GM19328 (cell line): Measurements from ENCODE around the gene GPR83.
"Not testable (repeated sequence)": the region's sequence is repeated elsewhere in the genome, so short reads cannot be mapped to it uniquely, and the experiment has no call there.

Experiments
- ATAC-seq: cut with Tn5 transposase; IDR thresholded peaks from one replicate; pipeline ENCODE4 v1.9.1; 2021; ENCODE audit warnings: mild to moderate bottlenecking, moderate library complexity; ENCODE audit not compliant: unreplicated experiment

Gene GPR83

DNA sequence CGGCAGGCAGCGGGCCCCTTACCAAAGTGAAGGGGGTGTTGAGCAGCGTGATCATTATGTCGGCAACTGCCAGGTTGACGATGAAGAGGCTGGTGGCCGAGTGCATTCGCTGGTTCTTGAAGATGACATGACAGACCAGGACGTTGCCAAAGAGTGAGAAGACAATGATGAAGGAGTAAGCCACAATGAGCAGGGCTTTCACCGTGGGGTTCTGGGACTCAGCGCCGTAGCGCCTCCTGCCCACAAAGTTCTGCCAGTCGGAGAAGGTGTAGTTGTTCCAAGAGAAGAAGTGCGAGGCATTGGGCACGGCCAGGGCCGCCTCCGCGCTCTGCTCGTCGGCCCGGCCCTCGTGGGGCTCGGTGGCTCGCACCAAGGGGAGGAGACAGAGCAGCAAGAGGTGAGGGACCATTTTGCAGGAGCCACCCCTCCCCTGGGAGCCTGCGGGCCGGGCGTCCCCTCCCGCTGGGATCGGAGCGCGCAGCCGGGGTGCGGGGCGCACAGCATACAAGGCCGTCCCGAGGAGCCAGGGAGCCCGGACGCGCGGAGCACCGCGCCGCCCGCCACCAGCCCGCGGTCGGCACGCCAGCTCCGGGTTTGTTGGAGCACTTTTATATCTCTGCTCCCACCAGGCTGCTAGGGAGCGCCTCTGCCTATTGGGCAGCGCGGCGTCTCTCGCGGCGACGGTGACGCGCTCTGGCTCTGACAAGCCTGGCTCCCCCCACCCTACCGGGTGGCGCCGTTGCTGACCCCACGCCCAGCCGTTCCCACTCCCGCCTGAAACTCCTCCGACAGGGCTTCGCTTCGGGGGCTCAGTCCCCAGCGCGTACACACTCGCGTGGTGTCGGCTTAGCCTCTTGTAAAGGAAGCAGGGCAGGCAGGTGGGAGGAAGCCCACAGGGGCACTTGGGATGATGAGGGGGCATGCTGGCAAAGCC, at the start of gene GPR83:
TSS of gene GPR83 (minus strand) at position 581 of the 934 bp plus-strand sequence. CDS start at position 409, 172 bp downstream.
- ATAC-seq, result no peak

DNA sequence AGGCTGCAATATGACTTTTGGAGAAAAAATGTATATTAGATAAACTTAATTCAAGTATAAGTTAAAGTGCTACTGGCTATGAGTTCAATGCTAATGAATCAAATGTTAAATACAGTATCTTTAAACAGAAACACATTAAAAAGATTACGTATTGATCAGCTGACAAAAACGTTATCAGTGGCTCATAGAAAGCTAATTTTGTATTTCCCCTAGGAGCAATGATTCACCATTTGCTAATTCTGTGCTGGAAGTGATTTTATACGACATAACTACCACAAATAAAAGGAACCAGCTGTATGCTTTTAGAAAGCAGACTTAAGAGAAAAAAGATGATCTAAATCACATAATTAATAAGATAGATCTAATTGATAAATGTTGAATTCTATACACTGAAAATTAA, 48.8 kb upstream of the GPR83 start:
- ATAC-seq, result no peak

DNA sequence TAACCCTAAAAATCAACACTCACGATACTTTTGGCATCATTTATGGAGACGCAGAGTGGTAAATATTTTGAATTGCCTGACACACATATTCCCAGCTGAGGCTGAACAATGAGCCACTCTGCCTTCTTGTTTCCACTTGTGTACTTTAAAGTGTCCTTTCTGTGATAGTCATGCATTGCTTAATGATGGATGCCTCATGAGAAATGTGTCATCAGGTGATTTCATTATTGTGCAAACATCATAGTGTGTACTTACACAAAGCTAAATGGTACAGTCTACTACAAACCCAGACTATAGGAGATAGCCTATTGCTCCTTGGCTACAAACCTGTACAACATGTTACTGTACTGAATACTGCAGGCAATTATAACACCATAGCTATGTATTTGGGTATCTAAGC, 48.2 kb upstream of the GPR83 start:
- ATAC-seq, result no peak

DNA sequence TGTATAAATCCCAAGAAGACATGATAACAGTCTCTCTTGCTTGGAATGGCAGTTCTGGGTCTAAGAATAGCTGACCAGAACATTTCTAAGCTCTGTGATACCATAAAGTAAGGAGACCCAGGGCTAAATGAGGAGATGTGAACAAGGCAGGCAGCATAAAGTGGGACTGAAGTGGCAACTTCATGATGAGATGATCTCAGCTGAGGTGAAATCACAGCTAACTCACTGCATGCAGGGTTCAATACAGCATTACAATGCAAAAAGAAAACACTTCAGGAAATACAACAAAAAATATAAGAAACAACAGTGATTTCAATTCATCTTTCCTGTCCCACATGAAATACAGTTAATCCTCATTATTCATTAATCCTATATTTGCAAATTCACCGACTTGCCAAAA, 47.8 kb upstream of the GPR83 start:
- no peak for ATAC-seq

DNA sequence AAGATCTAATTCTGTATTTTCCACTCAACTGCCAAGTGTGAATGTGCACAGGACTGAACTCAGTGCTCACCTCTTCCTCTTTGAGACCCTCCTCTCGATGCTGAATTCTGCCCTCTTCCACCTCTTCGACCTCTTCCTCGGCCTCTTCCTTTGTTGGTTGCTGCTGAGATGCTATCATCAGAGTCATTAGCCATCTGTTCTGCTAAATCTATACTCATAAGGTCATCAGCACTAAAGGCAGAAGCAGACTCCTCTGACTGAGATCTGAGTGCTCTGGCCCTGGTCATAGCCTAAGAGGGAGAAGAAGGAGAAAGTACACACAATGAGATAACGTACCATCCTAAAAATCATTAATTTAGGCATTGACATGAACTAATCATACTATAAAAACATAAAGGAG, 45.9 kb upstream of the GPR83 start:
- ATAC-seq, result no peak

DNA sequence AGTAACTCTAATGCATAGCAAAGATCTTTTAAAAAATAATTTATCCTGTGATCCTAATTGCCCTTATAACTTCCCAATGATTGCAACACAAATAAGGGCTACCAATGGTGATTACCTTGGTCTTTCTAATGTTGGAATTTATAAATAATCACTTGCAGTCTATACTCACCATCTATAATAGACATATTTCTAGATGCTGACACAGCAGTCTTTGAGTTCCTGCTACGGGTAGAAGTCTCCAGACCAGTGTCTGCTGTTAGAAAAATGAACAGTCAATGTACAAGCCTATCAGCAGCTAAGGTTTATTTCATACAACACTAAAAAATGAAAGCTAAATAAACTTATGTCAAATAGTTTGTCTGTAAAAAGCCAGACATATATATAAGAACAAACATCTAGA, 44.4 kb upstream of the GPR83 start:
- ATAC-seq, result no peak

DNA sequence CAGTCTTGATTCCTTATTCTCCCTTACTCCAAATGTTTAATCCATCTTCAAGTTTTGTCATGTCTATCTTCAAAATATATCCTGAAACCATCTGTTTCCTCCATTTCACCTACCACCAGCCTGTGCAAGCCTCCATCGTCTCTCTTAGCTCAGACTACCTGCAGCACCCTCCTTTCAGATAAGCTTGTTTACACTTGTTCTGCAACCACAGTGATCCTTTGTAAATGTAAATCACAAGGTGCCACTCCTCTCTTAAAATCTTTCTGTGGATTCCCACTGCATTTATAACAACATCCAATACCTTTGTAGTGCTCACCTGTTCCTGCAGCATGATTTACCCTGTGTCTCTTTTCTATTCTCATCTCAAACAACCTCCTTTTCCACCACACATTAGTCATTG, 31.8 kb upstream of the GPR83 start:
- ATAC-seq, result no peak

DNA sequence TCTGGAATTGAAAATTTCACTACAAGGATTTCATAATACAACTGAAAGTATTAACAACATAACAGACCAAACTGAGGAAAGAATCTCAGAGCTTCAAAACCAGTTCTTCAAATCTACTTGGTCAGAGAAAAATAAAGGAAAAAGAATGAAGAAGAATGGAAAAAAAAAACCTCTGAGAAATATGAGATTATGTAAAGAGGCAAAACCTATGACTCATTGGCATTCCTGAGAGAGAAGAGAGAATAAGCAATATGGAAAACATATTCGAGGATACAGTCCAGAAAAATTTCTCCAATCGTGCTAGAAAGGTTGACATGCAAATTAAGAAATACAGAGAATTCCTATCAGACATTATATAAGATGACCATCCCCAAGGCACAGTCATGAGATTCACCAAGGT, 23.4 kb upstream of the GPR83 start:
- ATAC-seq, result no peak

DNA sequence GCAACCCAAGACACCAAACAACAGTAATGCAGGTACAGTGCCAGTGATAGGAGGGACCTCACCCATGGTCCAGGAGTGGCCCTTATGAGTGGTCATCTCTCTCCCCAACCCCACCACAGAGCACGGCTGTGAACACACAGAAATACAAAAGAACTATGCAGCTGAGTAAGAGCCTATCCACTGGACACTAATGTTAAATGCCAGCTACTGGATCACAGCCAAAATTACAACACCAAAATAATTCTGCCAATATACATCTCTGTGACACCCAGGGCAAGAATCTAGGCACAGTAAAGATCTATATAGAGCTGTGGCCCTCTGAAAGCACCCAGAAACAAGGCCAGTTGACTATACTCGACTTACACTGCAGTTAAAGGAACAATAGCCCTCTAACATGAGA, 22.8 kb upstream of the GPR83 start:
- no peak for ATAC-seq

DNA sequence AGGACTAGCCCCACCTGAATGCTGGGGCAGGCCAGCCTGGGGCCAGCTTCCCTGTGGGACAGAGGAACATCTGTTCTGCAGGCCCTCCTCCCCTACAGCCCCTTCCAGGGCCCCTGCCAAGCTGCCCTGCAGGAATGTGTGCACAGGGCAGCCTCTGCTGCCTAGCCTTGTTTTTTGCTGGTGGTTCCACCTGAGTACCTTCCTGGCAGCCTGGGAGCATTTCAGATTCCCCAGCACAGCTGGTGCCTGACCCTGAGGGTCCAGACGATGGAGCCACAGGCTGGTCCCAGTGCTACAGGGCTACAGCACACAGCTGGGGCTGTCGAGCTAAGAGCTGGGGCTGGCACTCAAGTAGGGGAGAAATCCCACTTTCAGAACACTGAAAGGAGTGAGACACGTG, 22.3 kb upstream of the GPR83 start:
- no peak for ATAC-seq

DNA sequence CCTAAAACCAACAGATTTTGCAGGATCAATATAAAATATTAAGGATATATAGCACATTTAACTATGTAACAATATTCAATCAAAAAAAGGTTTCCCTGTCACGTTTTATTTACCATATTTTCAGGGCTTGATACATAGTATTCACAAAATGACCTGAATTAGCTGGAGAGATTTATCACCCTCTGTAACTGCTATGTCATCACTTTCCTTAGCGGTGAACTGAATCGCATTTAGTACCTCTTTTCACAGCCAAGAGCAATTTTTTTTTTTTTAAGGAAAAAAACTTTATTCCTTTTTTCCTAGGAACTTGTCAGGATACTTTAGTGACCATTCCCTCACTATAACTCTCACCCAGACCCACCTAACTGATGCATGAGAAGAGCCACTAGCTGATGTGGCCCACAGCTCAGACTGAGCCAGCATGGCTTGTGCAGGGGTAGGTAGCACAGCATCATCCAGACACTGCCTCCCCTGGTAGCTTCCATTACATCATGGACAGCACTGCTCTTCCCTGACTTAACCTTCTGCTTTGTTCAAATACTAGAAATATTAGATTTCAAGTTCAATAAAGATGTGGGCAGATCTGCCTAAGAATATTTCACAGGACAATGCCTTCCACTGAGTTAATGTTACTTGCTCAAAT, 17.0 kb upstream of the GPR83 start:
- ATAC-seq, result no peak

DNA sequence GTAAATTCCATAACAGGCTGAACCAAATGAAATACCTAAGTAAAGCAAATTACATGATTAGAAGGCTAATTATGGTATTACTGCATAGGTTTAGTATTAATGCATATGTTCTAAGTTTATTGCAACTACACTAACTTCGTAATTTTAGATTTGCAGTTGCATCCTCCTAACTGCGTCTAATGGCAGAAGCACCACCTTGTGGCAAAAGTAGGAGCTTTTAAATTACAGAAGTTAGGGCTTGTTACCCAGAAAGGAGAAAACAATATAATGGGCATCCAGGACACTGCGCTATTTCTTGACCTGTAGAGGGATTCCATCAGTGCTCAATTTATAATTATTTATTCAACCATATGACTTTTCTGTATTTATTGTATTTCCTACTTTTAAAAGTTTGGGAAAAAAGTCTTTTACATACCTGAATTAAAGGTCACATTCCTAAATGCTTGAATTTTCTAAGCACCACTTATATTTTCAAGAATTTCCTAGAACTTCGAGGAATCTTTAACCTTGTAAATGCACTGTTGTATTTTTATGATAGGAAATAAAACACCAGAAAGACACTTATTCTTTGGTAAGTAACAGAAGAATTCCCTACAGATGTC, 16.3 kb upstream of the GPR83 start:
- no peak for ATAC-seq

DNA sequence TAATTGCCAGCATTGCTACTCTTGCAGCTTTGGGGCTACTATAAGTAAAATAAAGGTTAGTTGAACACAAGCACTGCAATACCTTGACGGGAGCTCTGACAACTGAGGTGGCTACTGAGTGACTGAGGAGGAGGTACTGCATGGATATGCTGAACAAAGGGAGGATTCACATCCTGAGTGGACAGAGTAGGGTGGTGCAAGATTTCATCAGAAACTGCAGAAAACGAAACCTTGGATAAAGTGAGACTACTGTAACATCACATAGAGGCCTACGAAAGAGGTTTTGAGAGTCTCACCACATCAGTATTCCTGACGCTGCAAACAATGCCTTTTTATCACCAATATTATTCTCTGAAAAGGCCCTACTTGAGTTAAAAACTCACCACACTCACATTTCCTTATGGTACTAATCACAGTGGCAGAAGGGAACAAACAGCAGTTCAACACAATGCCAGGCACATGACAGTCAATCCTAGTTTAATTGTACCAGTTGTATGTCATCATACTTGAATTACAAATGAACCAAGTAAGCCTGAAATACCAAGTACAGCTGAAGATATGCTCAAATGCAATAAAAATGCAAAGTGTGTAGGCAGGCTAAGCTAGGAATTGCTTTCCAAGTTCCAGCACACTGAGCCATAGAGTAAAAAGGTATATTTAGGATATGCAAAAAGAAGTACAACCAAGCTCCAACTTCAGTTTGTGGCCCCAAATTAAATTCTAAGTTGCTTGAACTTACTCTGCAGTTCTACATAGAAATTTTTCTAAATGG, 4.0 kb upstream of the GPR83 start:
- ATAC-seq, result no peak

DNA sequence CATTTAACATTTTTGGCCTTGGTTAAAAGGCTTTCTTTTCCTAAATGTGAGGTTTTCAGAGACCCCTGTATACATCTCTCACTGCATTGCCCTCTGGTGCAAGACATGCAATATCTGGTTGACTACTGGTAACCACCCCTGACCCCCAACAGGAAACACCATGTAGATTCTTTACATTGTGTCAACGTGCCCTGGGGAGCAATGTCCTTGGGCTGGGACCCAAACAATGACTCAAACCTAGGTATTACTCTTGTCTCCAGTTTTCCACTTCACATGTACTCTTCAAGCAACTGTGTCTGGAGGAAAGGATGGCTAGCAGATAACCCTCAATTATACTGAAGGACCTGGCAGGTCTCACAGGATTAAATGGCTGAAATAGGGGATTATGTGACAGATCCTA, 1.1 kb upstream of the GPR83 start:
- no peak for ATAC-seq

DNA sequence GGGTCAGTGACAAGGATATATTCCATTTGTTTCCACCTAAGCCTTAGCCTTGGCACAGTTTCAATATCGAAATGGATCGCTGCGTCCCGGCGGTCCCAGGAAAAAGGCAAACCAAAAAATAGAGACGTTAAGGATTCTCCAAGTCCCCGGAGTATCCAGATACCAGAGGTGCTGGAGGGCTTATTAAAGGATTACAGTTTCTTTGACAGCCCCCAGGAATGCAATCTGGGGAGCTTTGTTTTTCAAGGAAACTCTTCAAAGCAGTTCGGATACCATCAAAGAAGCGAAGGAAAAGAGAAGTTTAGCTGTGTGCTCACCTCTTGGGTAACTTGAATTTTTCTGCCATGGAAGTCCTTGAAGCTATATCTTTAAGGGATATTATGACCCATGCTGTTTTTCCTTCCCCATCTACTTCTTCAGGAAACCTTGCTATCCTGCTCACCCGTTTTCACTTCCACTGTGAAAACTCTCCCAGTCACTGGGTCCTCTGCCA, 600 bp upstream of the GPR83 start:
- no peak for ATAC-seq

DNA sequence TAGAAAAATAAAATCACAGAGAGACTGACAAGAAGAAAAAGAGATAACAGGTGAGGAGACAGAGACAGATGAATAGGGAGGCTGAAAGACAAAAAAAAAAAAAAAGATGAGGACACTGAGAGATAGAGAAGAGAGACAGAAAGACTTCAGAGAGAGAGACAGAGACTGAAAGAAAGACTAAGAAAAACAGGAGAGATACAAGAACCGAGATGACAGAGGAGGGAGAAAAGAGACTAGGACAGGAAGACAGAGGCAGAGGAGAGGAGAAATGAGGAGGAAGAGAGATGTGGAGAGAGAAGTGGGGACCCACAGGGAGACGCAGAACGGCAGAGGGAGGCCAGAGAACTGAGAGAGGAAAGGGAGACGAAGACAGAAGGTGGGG, 771 bp downstream of the GPR83 start:
- ATAC-seq, result no peak

DNA sequence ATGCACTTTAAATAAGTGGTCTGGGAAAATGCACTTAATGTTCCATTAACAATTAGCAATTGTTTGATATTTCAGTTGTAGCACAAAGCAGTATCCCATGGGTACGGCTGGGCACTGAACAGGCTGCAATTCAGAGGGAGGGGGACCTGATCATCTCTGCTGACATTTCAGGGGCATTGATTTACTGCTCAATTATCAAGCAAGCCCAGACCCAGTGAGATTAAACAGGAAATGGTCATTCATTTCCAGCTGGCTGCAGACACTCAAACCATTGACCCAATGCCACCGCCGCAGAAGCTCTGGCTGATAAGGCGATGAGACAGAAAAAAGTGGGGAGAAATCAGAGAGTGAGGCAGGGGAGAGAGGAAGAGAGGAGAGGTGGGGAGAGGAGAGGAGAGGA, 1.2 kb downstream of the GPR83 start:
- ATAC-seq, result no peak

DNA sequence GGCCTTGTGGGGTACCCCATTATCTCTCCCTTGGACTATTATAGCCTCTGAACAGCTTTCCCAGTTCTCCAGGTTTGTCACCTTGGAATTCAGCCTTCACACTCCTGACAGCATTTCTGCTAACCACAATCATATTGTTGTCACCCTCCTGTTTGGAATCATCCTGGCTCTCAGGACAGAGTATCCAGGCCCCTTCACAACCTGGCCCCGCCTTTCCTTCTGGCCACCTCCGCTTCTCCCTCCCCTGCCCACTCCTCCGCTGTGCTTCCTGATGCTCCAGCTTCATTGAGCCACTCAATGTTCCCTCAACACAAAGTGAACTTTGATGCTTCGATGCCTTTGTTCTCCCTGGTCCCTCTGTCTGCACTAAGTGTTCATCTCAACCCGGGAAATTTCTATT, 3.1 kb downstream of the GPR83 start:
- ATAC-seq, result no peak

DNA sequence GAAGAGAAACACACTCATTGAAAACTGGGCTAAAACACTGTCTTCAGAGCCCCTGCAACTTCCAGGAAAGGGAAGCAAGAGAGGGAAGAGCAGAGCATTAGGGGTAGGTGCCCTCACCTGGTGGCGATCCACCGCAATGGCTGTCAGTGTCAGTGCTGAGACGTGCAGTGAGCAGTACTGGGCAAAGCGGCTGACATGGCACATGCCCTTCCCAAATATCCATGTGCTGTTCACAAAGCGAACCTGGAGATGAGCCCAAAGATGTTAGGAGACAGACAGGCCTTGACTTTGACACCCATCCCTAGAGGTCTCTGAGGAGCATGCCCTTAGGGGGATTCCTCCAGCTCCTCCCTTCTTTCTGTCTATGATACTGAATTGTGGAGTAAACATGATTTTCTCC, 4.9 kb downstream of the GPR83 start:
- ATAC-seq, result no peak

DNA sequence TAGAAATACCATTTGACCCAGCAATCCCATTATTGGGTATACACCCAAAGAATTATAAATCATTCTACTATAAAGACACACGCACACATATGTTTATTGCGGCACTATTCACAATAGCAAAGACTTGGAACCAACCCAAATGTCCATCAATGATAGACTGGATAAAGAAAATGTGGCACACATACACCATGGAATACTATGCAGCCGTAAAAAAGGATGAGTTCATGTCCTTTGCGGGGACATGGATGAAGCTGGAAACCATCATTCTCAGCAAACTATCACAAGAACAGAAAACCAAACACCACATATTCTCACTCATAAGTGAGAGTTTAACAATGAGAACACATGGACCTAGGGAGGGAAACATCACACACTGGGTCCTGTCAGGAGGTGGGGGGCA, 9.3 kb downstream of the GPR83 start:
- ATAC-seq, result not testable (repeated sequence)

DNA sequence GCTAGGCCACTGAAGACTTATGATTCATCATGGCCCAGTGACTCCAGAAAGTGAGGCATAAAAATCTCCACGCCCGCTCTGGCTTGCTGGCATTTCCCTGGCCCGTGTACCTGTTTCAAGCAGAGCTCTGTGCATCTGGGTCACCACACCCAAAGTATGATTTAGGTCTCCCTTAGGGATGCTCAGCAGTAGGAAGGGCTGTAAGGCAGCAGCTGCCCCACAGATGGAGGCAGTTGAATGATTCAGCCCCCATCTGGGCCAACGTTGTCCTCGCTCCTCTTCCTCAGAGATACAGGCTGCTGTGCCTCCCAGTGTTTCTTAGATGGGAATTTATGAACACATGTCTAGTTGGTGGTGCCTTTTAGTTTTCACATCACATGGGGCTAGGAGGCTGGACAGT, 21.6 kb downstream of the GPR83 start:
- no peak for ATAC-seq
